ENCODE results near the gene POLR2I.
A peak's percentile ranks its signal among the peaks of the same experiment; 100 is the strongest.

The POLR2I gene

GRCh38 chr19:36120092-36120983 lies 5.7 kb upstream of the POLR2I start:
- TF ChIP-seq CTCF (IDR thresholded peaks at IDR 0.05), result no peak

- TF ChIP-seq CTCF (IDR thresholded peaks at IDR 0.05), result no peak
These were observed 1.6 kb upstream of the POLR2I start for GRCh38 chr19:36116344-36116637.

GRCh38 chr19:36115453-36116343 lies 1.0 kb upstream of the POLR2I start, which contains the start of gene TBCB:
Gene TBCB (plus strand): TSS chr19:36115468. CDS start chr19:36115561, 93 bp downstream.
- no peak for TF ChIP-seq CTCF (IDR thresholded peaks at IDR 0.05)

GRCh38 chr19:36113894-36114720 lies 568 bp downstream of the POLR2I start:
- TF ChIP-seq CTCF (IDR thresholded peaks at IDR 0.05), result peak; percentile 29; the same call in 1 of the 2 replicates

GRCh38 chr19:36113425-36113824 lies 1.2 kb downstream of the POLR2I start:
- no peak for TF ChIP-seq CTCF (IDR thresholded peaks at IDR 0.05)

- TF ChIP-seq CTCF (IDR thresholded peaks at IDR 0.05), result no peak
These were observed 2.0 kb downstream of the POLR2I start for GRCh38 chr19:36112678-36113077.

- no peak for TF ChIP-seq CTCF (IDR thresholded peaks at IDR 0.05)
These were observed 3.5 kb downstream of the POLR2I start for GRCh38 chr19:36111200-36111539.
